Measurements from ENCODE around the gene MAP3K12. TPM values are rescaled to one million over a fixed set of nuclear protein-coding genes. Genes with fewer than 3 reads are reported as not detected.

MAP3K12 gene
- total RNA-seq, 2 experiments from 2014 or later: 7.2 to 13.4 TPM

- H3K4me3 ChIP-seq (ENCODE audit: low read depth, low read length, poor library complexity, severe bottlenecking): no peak overlapping the region
- ChIA-PET POLR2A (no interaction called here), CTCF (ENCODE audit: unreplicated experiment) (no interaction called here)
- DNase-seq (ENCODE audit: low spot score): no peak
- H3K9me3 ChIP-seq (ENCODE audit: low read length): no peaks in the 10 kb centered on the region
- H3K4me2 ChIP-seq (ENCODE audit: low read length): no peak overlapping the region
- H3K4me1 ChIP-seq (ENCODE audit: insufficient read depth, low read length, poor library complexity, severe bottlenecking): peaks cover 5% of the 10 kb centered on the region
- no peak overlapping the region for H2AFZ ChIP-seq (ENCODE audit: low read length)
- TF ChIP-seq CTCF (conservative IDR thresholded peaks at IDR 0.05; ENCODE audit: low read length) (no peak), EZH2phosphoT487 (IDR thresholded peaks at IDR 0.05; ENCODE audit: borderline replicate concordance, low read depth, low read length) (no peak)
- intact Hi-C loops (cut with micrococcal nuclease; ENCODE audit: unreplicated experiment): no loop called here
- peaks cover 69% of the 10 kb centered on the region for H3K36me3 ChIP-seq (ENCODE audit: insufficient read depth, low read length)
- no peaks in the 10 kb centered on the region for H4K20me1 ChIP-seq (ENCODE audit: insufficient read depth, low read length)
- no peaks in the 10 kb centered on the region for H3K79me2 ChIP-seq (ENCODE audit: insufficient read depth, low read depth, low read length)
- H3K9me2 ChIP-seq (ENCODE audit: insufficient read depth, low read length): no peaks in the 10 kb centered on the region
- no TSS peak for BruUV-seq (replicated peaks)
- H3K27ac ChIP-seq (ENCODE audit: low read depth, low read length, poor library complexity, severe bottlenecking): no peak overlapping the region
Observed at GRCh38 chr12:53485955-53486735, 13.1 kb downstream of the MAP3K12 start.

DNA sequence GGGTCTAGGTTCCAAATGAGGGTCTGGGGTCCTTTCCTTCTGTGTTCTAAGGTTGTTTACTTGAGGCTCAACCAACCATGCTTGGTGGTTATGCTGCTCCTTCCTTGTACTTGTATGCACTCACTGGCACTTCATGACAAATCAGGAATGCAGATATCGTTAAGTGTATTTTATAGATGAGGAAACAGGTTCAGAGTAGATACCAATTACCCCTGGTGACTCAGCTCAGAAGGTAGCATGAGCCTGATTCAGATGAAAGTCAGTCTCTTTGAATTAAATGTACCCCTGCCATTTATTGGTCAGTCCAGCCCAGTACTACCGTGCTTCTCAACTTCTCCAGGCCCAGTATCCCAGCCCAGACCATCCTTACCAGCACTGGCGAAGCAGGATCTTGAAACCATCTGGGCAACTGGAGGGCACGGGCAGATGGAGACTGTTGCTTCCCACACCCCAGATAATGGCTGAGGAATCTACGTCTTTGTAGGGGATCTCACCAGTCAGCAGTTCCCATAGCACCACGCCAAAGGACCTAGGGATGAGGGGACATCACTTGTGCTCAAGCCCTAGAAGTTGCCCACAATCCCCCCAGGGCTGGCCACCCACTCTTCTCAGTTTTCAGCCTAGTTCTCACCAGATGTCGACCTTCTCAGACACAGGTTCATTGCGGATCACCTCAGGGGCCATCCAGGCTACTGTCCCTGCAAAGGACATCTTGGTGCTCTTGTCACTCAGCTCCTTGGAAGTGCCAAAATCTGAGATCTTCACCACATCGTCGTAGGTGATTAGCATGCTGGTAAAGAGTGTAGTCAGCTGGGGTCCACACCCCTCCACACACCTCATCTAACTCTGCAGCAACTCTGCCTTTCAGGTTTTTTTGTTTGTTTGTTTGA is 14.3 kb downstream of the MAP3K12 start:
- POLR2A ChIA-PET: no interaction called here
- TSS peak; percentile 3 for BruUV-seq (replicated peaks)
- peaks cover 81% of the 10 kb centered on the region for H3K36me3 ChIP-seq (ENCODE audit: insufficient read depth, low read length)

More for the DNA sequence above, 14.3 kb downstream of the MAP3K12 start:
- H3K4me1 ChIP-seq (ENCODE audit: insufficient read depth, low read length, poor library complexity, severe bottlenecking): no peaks in the 10 kb centered on the region
- CTCF ChIA-PET (ENCODE audit: unreplicated experiment): no interaction called here
- no peak for DNase-seq (ENCODE audit: low spot score)
- H3K9me2 ChIP-seq (ENCODE audit: insufficient read depth, low read length): no peaks in the 10 kb centered on the region
- no peak overlapping the region for H3K4me2 ChIP-seq (ENCODE audit: low read length)
- H3K79me2 ChIP-seq (ENCODE audit: insufficient read depth, low read depth, low read length): no peaks in the 10 kb centered on the region
- H3K27ac ChIP-seq (ENCODE audit: low read depth, low read length, poor library complexity, severe bottlenecking): no peak overlapping the region
- intact Hi-C loops (cut with micrococcal nuclease; ENCODE audit: unreplicated experiment): no loop called here
- H2AFZ ChIP-seq (ENCODE audit: low read length): no peak overlapping the region
- TF ChIP-seq EZH2phosphoT487 (IDR thresholded peaks at IDR 0.05; ENCODE audit: borderline replicate concordance, low read depth, low read length) (no peak), CTCF (conservative IDR thresholded peaks at IDR 0.05; ENCODE audit: low read length) (no peak)
- H3K9me3 ChIP-seq (ENCODE audit: low read length): no peaks in the 10 kb centered on the region
- no peak overlapping the region for H3K4me3 ChIP-seq (ENCODE audit: low read depth, low read length, poor library complexity, severe bottlenecking)
- H4K20me1 ChIP-seq (ENCODE audit: insufficient read depth, low read length): peaks cover 4% of the 10 kb centered on the region; the same call in 1 of the 2 replicates
